ENCODE data around the gene CRKL.

DNA sequence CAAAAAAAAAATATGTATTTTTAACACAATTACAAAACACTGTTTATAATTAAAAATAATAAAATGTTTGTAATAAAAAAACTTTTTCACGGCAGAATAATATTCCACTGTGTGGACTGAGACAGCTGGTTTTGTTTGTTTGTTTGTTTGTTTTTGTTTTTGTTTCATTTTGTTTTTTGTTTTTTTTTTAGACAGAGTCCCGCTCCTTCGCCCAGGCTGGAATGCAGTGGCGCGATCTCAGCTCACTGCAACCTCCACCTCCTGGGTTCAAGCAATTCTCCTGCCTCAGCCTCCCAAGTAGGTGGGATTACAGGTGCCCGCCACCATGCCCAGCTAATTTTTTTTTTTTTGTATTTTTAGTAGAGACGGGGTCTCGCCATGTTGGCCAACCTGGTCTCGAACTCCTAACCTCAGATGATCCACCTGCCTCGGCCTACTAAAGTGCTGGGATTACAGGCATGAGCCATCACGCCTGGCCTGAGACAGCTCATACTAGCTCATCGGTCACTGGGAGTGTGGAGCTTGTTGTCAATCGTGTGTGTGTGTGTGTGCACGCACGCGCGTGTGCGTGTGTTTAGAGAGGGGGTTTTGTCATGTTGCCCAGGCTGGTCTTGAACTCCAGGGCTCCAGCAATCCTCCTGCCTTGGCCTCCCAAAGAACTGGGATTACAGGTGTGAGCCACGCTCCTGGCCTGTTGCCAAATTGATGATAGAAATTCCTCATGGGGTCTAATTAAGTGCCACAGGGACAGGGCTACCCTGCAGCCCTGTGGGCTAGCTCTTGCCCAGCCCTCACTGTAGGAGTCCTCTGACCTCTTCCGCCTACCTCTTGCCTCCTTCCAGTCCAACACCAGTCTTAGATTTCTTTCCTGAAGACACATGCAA is 42.6 kb downstream of the CRKL start:
- no peak for TF ChIP-seq POLR2A (IDR thresholded peaks at IDR 0.05)
- TF ChIP-seq, protein P1, sequence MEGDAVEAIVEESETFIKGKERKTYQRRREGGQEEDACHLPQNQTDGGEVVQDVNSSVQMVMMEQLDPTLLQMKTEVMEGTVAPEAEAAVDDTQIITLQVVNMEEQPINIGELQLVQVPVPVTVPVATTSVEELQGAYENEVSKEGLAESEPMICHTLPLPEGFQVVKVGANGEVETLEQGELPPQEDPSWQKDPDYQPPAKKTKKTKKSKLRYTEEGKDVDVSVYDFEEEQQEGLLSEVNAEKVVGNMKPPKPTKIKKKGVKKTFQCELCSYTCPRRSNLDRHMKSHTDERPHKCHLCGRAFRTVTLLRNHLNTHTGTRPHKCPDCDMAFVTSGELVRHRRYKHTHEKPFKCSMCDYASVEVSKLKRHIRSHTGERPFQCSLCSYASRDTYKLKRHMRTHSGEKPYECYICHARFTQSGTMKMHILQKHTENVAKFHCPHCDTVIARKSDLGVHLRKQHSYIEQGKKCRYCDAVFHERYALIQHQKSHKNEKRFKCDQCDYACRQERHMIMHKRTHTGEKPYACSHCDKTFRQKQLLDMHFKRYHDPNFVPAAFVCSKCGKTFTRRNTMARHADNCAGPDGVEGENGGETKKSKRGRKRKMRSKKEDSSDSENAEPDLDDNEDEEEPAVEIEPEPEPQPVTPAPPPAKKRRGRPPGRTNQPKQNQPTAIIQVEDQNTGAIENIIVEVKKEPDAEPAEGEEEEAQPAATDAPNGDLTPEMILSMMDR (IDR thresholded peaks at IDR 0.05): no peak

Measured in adrenal gland (tissue), 5 donors.